Stimulated activated CD4-positive, alpha-beta T cell treated with anti-CD3 and anti-CD28 coated beads, Interleukin-15, amount 100 ng/mL, for 48 hours (primary cell): ENCODE measurements around the gene ABCB1.
"Not testable (repeated sequence)": the region's sequence is repeated elsewhere in the genome, so short reads cannot be mapped to it uniquely, and the experiment has no call there.

Source experiments
- DNase-seq, 2 donors: peaks; one replicate each; pipeline ENCODE4 v3.0.0-alpha.2; 2020; ENCODE audit warnings: low read depth in 2 of 2

Gene ABCB1

GRCh38 chr7:87575521-87575920 is 25.2 kb downstream of the ABCB1 start:
- no peak for DNase-seq

GRCh38 chr7:87574630-87575029 is 26.1 kb downstream of the ABCB1 start:
- no peak for DNase-seq

- DNase-seq, result not testable (repeated sequence)
Observed at GRCh38 chr7:87572513-87572912, 28.2 kb downstream of the ABCB1 start.

GRCh38 chr7:87570178-87570577 is 30.5 kb downstream of the ABCB1 start:
- no peak for DNase-seq

- no peak for DNase-seq
Observed at GRCh38 chr7:87567052-87567451, 33.6 kb downstream of the ABCB1 start.

- no peak for DNase-seq
Observed at GRCh38 chr7:87566311-87566900, 34.3 kb downstream of the ABCB1 start.

GRCh38 chr7:87565877-87566276 is 34.8 kb downstream of the ABCB1 start:
- DNase-seq, result no peak

- DNase-seq, result no peak
Observed at GRCh38 chr7:87564296-87564963, 36.3 kb downstream of the ABCB1 start.

GRCh38 chr7:87561702-87562101 is 39.0 kb downstream of the ABCB1 start:
- DNase-seq, result no peak

- no peak for DNase-seq
Observed at GRCh38 chr7:87561102-87561501, 39.6 kb downstream of the ABCB1 start.

- no peak for DNase-seq
Observed at GRCh38 chr7:87552351-87552900, 48.3 kb downstream of the ABCB1 start.

- no peak for DNase-seq
Observed at GRCh38 chr7:87548123-87548919, 52.4 kb downstream of the ABCB1 start.

- no peak for DNase-seq
Observed at GRCh38 chr7:87545760-87546159, 54.9 kb downstream of the ABCB1 start.

- DNase-seq, result no peak
Observed at GRCh38 chr7:87543623-87544022, 57.1 kb downstream of the ABCB1 start.

- no peak for DNase-seq
Observed at GRCh38 chr7:87541648-87542047, 59.0 kb downstream of the ABCB1 start.

- no peak for DNase-seq
Observed at GRCh38 chr7:87538052-87538451, 62.6 kb downstream of the ABCB1 start.

GRCh38 chr7:87534072-87534471 is 66.6 kb downstream of the ABCB1 start:
- no peak for DNase-seq

- DNase-seq, result no peak
Observed at GRCh38 chr7:87530126-87530525, 70.6 kb downstream of the ABCB1 start.

GRCh38 chr7:87528730-87529129 is 72.0 kb downstream of the ABCB1 start:
- DNase-seq, result no peak

GRCh38 chr7:87518735-87519134 is 81.9 kb downstream of the ABCB1 start:
- no peak for DNase-seq

- DNase-seq, result no peak
Observed at GRCh38 chr7:87517891-87518290, 82.8 kb downstream of the ABCB1 start.

- no peak for DNase-seq
Observed at GRCh38 chr7:87517136-87517815, 83.4 kb downstream of the ABCB1 start.
